Astrocyte of the hippocampus (primary cell): ENCODE data around the gene LFNG.
A peak's percentile ranks its signal among the peaks of the same experiment; 100 is the strongest.
"Not testable (repeated sequence)": the region's sequence is repeated elsewhere in the genome, so short reads cannot be mapped to it uniquely, and the experiment has no call there.

Experiments
- DNase-seq: peaks from one replicate; pipeline ENCODE4 v3.0.0; 2011; ENCODE audit warnings: low read depth, low spot score

Gene LFNG

DNA sequence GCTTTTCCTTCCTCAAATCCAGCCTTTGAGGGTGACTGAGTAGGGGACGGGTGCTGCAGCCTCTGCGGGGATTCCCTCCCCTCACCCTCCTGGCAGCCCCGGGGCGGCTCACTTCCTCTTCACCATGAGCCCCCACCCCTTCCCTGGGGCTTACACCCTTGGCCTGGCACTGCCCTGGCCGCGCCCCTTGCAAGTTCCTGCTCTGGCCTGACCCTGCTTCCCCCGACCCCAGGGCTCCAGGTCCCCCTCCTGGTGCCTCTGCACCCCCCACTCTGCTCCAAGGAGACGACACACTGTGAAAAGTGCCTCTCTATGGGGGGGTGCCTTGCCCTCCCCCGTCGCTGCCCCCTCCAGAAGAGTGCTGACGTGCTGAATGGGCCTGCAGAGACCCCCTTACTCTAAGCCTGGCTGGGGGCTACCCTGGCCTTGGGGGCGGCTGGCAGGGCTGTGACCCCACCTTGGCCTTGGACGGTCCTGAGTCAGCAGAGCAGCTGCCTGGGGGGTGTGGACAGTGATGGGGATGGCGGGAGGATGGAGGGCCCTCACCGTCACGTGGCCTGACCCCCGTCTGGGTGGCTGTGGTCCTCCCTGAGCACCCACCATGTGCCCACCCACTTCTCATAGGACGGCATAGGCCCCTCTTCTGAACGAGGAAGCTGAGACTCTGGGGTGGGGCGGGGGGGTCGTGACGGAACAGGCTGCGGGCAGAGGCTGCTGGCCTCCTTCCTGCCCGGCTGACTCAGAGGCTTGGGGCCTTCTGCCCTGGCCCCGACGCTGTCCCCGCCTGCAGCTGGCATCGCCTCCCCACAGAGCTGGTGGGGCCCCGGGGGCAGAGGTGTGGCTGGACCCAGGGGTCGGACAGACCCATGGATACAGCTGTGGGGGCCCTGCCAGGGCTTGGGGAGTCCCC lies 9.8 kb downstream of the LFNG start:
- peak; percentile 82 for DNase-seq

DNA sequence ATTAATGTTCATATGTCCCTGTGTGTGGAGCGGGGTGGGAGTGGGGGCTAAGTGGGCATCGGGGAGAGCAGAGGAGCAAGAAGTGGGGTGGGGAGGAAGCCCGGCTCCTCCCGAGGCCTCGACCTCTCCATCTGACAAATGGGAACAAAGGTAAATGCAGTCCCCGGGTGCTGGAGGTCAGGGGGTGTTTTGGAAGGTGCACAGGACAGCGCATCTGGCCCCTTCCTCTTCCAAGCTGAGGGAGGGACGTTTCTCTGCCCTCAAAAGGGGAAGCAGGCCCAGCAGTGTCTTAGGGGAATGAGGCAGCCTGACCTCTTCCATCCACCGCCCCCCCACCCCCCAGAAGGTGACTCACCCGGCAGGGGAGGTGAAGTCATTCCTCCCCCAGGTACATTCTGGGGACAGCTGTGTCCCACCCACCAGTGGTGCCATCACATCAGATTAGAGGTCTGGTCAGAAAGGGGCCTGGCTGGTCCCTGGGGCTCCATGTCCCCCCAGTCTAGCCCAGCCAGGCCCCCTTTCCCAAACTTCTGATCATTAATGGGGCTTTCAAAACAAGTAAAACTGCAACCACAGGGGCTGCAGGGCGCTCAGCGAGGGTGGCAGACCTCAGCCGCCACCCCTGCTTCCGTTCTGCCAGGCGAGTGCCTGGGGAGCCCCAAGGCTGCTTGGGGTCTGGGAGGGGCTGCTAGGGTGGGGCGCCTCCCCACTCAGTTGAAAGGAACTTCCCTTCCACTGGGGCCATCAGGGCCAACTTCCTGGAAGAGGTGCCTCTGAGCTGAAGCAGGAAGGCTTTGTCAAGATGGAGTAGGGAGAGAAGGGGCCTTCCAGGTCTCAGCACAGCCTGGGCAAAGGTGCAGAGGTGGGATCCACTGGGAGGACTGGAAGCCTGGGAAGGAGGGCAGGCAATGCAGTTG lies 10.8 kb downstream of the LFNG start:
- DNase-seq, result peak; percentile 34

DNA sequence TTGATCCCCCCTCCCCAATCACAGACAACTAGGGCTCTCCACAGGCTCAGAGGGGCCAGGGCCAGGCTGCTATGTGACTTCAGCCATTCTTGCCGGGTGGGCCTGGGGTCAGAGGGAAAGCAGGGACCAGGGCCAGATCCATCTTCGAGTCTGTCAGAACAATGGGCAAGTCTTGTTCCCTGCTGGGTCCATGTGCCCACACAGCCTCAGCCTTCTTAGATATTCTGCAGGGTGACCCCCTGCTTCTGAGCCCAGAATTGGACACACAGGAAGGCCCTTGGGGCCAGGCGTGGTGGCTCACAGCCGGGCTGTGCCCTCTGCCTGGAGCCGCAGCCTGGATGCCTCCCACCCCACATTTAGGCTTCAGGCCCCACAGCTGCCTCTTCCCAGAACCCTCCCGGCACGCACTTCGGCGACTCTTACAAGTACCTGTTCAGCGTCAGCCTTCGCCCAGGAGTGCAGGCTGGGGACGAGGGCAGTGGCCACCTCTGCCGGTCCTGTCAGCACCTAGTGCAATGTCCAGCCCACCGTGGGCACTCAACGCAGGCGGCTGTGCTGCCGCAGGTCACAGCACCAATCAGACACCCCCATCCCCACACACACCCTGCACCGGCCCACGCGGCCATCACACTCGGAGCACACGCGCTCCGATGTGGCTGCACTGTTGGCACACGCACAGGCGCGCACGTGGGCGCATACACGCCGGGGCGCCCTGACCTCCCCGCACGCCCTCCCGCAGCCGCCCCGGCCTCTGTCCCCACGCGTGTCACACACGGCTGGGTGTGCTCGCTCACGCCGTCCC lies 11.6 kb downstream of the LFNG start:
- peak; percentile 17 for DNase-seq

- DNase-seq, result peak; percentile 33
Observed at GRCh38 chr7:2531796-2532110, 12.2 kb downstream of the LFNG start.

GRCh38 chr7:2532199-2532772 lies 12.7 kb downstream of the LFNG start:
- DNase-seq, result not testable (repeated sequence)

DNA sequence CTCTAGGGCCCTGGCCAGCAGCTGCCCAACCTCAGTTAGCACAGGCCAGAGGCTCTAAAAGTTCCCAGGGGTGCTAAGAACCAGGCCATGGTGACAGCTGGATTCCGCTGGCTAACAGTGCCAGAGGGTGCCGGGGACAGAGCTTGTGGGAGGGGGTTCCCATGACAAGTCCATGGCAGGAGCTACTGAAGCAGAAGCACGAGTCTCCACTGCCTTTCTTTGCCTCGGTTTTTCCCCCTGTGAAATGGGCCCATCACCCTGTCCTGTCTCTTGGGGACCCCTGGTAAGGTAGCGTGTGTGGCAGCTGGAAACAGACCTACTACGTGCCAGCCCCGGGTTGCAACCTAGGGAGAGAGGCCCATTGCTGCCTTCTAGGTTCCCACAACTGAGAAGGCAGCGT lies 13.2 kb downstream of the LFNG start:
- DNase-seq, result not testable (repeated sequence)

DNA sequence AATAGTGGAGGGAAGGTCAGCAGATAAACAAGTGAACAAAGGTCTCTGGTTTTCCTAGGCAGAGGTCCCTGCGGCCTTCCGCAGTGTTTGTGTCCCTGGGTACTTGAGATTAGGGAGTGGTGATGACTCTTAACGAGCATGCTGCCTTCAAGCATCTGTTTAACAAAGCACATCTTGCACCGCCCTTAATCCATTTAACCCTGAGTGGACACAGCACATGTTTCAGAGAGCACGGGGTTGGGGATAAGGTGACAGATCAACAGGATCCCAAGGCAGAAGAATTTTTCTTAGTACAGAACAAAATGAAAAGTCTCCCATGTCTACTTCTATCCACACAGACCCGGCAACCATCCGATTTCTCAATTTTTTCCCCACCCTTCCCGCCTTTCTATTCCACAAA lies 14.0 kb downstream of the LFNG start:
- DNase-seq, result not testable (repeated sequence)

GRCh38 chr7:2534214-2534613 lies 14.6 kb downstream of the LFNG start:
- not testable (repeated sequence) for DNase-seq

GRCh38 chr7:2535872-2536627 lies 16.5 kb downstream of the LFNG start:
- DNase-seq, result not testable (repeated sequence)

DNA sequence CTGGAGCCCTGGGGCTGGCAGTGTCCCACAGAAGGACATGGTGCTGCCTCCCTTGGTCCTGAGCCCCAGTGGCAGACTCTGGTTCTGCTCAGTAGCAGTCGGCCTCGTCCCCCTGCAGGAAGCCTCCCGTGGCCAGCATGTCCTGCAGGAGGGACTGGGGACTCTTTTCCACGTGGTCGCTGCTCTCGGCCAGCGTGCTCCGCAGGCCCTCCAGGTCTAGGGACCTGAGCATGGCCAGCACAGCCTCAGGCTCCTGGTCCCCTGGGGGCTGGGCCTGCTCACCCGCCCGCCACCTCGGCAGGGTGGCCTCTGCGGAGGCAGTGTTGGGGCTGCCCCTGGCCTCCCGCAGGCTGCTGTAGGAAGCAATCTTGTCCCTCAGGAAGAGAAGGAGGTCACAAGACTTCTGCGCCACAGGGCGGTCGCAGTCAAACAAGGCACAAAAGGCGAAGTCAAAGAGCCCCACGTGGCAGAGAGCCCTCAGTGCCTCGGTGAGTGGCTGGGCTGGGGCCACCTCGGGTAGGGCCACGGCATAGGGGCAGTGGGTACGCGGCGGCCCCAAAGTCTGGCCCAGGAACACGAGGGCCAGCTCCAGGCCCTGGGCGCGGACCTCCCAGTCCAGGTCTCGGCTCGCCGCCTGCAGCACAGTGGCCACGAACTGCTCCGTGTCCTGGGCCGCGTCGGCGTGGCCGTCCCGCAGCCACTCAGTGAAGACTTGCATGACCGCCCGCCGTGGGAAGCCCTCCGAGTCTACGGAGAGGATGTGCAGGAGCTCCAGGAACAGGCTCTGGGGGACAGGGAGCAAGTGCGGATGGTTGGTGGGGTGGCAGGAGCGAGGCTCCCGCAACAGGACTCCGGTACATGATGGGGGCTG lies 18.6 kb downstream of the LFNG start:
- DNase-seq, result no peak

GRCh38 chr7:2539031-2539911 lies 19.7 kb downstream of the LFNG start:
- DNase-seq, result no peak

GRCh38 chr7:2540133-2540532 lies 20.6 kb downstream of the LFNG start:
- no peak for DNase-seq

GRCh38 chr7:2540641-2541051 lies 21.1 kb downstream of the LFNG start:
- no peak for DNase-seq

DNA sequence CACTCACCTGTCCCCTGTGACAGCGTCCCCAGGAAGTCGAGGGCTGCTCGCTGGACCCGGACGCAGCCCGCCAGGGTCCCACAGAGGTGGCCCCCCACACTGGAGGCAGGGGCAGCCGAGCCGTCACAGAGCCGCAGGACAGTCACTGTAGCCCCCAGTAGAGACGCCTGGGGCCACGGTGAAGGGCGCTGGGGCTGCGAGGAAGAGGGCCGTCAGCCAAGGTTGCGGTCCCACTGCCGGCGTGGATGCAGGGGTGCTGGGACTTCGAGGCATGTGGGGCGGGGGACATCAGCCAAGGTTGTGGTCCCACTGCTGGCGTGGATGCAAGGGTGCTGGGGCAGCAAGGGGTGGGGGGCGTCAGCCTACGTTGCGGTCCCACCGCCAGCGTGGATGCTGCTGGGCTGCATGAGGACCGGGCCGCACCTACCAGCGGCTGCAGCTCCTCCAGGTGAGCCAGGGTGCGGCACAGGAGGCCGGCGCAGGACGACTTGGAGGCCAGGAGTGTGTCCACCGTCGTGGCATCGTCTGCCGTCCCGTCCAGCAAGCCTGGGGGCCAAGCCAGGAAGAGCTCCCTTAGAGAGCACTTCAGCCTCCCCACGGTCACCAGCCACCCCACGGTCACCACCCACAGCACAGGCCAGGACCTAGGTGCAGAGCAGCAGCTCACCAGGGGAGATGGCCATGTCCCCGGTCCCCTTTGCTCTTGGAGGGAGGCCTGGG lies 21.9 kb downstream of the LFNG start:
- DNase-seq, result no peak

- no peak for DNase-seq
Observed at GRCh38 chr7:2542011-2542915, 22.7 kb downstream of the LFNG start.

- no peak for DNase-seq
Observed at GRCh38 chr7:2542916-2543871, 23.6 kb downstream of the LFNG start.
